Hepatocyte (in vitro differentiated cells): ENCODE data around the gene ABLIM2. TPM values are rescaled to one million over a fixed set of nuclear protein-coding genes. Genes with fewer than 3 reads are reported as not detected.

Experiments
- DNase-seq: peaks from one replicate; pipeline ENCODE4 v3.0.0-alpha.2; 2016; ENCODE audit warnings: low spot score
- H2AFZ ChIP-seq: fragments of 200-600 bp; sonication (generic); 2 replicates; pipeline ENCODE4 v1.6.0; 2016; ENCODE audit warnings: antibody characterized with exemption, mild to moderate bottlenecking
- H3K27ac ChIP-seq: fragments of 200-600 bp; sonication (generic); 2 replicates; pipeline ENCODE4 v1.5.1; 2016; ENCODE audit warnings: mild to moderate bottlenecking
- H3K27me3 ChIP-seq: fragments of 200-600 bp; sonication (generic); 2 replicates; pipeline ENCODE4 v1.6.1; 2016
- H3K36me3 ChIP-seq: fragments of 200-600 bp; sonication (generic); replicated peaks from 2 replicates; pipeline ENCODE4 v1.5.1; 2016; ENCODE audit warnings: low read depth; ENCODE audit not compliant: insufficient read depth
- H3K4me1 ChIP-seq: fragments of 200-600 bp; sonication (generic); 2 replicates; pipeline ENCODE4 v1.5.1; 2016; ENCODE audit warnings: mild to moderate bottlenecking, moderate library complexity; ENCODE audit not compliant: insufficient read depth
- H3K4me2 ChIP-seq: fragments of 200-600 bp; sonication (generic); 2 replicates; pipeline ENCODE4 v1.6.0; 2016
- H3K4me3 ChIP-seq: fragments of 200-600 bp; sonication (generic); 2 replicates; pipeline ENCODE4 v1.5.1; 2016; ENCODE audit warnings: mild to moderate bottlenecking
- H3K79me2 ChIP-seq: fragments of 200-600 bp; sonication (generic); 2 replicates; pipeline ENCODE4 v1.6.0; 2017; ENCODE audit warnings: mild to moderate bottlenecking
- H3K9me2 ChIP-seq: fragments of 200-600 bp; sonication (generic); replicated peaks from 2 replicates; pipeline ENCODE4 v1.6.0; 2017; ENCODE audit warnings: mild to moderate bottlenecking; ENCODE audit not compliant: insufficient read depth
- H3K9me3 ChIP-seq: fragments of 200-600 bp; sonication (generic); 2 replicates; pipeline ENCODE4 v1.5.1; 2016; ENCODE audit warnings: low read depth, mild to moderate bottlenecking
- H4K20me1 ChIP-seq: fragments of 200-600 bp; sonication (generic); 2 replicates; pipeline ENCODE4 v1.6.0; 2016; ENCODE audit warnings: mild to moderate bottlenecking; ENCODE audit not compliant: insufficient read depth, poor library complexity, severe bottlenecking
- CTCF ChIP-seq: fragments of 200-600 bp; sonication (generic); IDR thresholded peaks from 2 replicates; pipeline ENCODE4 v1.5.1; 2016; ENCODE audit warnings: antibody characterized with exemption, mild to moderate bottlenecking; ENCODE audit not compliant: poor library complexity
- EZH2 ChIP-seq: fragments of 200-600 bp; sonication (generic); IDR thresholded peaks from 2 replicates; pipeline ENCODE4 v1.6.1; 2016; ENCODE audit warnings: antibody characterized with exemption, mild to moderate bottlenecking, borderline replicate concordance
- EZH2phosphoT487 ChIP-seq: fragments of 200-600 bp; sonication (generic); IDR thresholded peaks from one replicate; pipeline ENCODE4 v1.6.1; 2018; ENCODE audit warnings: antibody characterized with exemption, mild to moderate bottlenecking, low read depth, moderate library complexity; ENCODE audit not compliant: unreplicated experiment, severe bottlenecking
- WGBS: methylation state at CpG from one replicate; pipeline ENCODE4 v1.1.6; 2016; ENCODE audit warnings: low lambda C conversion rate; ENCODE audit errors: missing lambda C conversion rate; 5-methylcytosine and 5-hydroxymethylcytosine counted together
- polyA plus RNA-seq: library from polyadenylated mRNA; unstranded; fragments of >200 nt; fragmentation: Nextera tagmentation; extraction: Ambion mirVana; gene quantifications from 2 replicates; pipeline ENCODE4 v1.2.1, GENCODE V29; 2016
- total RNA-seq: library from RNA; depleted of rRNA; stranded (reverse); fragments of >200 nt; gene quantifications from 2 replicates; pipeline ENCODE4 v1.2.3, GENCODE V29; 2014

ABLIM2 gene
- total and polyA plus RNA-seq, 2 experiments from 2014 or later = 1.7 to 2.0 TPM

GRCh38 chr4:8171984-8172924, 13.6 kb upstream of the ABLIM2 start:
- Histone ChIP-seq H3K4me2 (no peak overlapping the region), H3K27me3 (no peaks in the 10 kb centered on the region), H3K4me1 (peaks cover 7% of the 10 kb centered on the region), H3K9me2 (no peaks in the 10 kb centered on the region), H3K36me3 (no peaks in the 10 kb centered on the region), H4K20me1 (no peaks in the 10 kb centered on the region), H3K4me3 (no peak overlapping the region), H3K79me2 (no peaks in the 10 kb centered on the region), H3K27ac (no peak overlapping the region), H3K9me3 (no peaks in the 10 kb centered on the region), H2AFZ (no peak overlapping the region)
- TF ChIP-seq CTCF = no peak
- TF ChIP-seq EZH2phosphoT487 = no peak
- no peak for TF ChIP-seq EZH2
- no peak for DNase-seq
- WGBS = 87% methylated on average over 36 of the region's 36 CpGs

- H3K36me3 ChIP-seq = no peaks in the 10 kb centered on the region
- TF ChIP-seq EZH2 = no peak
- TF ChIP-seq CTCF = no peak
- TF ChIP-seq EZH2phosphoT487 = no peak
- H4K20me1 ChIP-seq = no peaks in the 10 kb centered on the region
- no peak overlapping the region for H3K4me3 ChIP-seq
- H3K27me3 ChIP-seq = no peaks in the 10 kb centered on the region
- no peak overlapping the region for H3K4me2 ChIP-seq
- no peak for DNase-seq
- H3K9me3 ChIP-seq = no peaks in the 10 kb centered on the region
- H3K27ac ChIP-seq = no peak overlapping the region
- 95% methylated on average over 7 of the region's 7 CpGs for WGBS
- no peaks in the 10 kb centered on the region for H3K9me2 ChIP-seq
- peaks cover 3% of the 10 kb centered on the region for H3K4me1 ChIP-seq
- H3K79me2 ChIP-seq = no peaks in the 10 kb centered on the region
- H2AFZ ChIP-seq = no peak overlapping the region
Measured at GRCh38 chr4:8171266-8171665, 12.7 kb upstream of the ABLIM2 start.

- 97% methylated on average over 10 of the region's 11 CpGs for WGBS
- H3K9me3 ChIP-seq = no peaks in the 10 kb centered on the region
Measured at GRCh38 chr4:8170341-8170740, 11.7 kb upstream of the ABLIM2 start.

More at GRCh38 chr4:8170341-8170740, 11.7 kb upstream of the ABLIM2 start:
- Histone ChIP-seq H3K36me3 (no peaks in the 10 kb centered on the region), H3K9me2 (no peaks in the 10 kb centered on the region), H3K4me1 (peaks cover 3% of the 10 kb centered on the region), H2AFZ (no peak overlapping the region), H4K20me1 (no peaks in the 10 kb centered on the region), H3K79me2 (no peaks in the 10 kb centered on the region), H3K27ac (no peak overlapping the region), H3K27me3 (no peaks in the 10 kb centered on the region), H3K4me2 (no peak overlapping the region), H3K4me3 (no peak overlapping the region)
- no peak for DNase-seq
- TF ChIP-seq EZH2 = no peak
- no peak for TF ChIP-seq CTCF
- no peak for TF ChIP-seq EZH2phosphoT487
